Activated CD4-positive, CD25-positive, alpha-beta regulatory T cell (primary cell): ENCODE measurements around the gene FCGR2B.
"Not testable (repeated sequence)": the region's sequence is repeated elsewhere in the genome, so short reads cannot be mapped to it uniquely, and the experiment has no call there.

Experiments used
- DNase-seq, 4 experiments: peaks; one replicate each; lab custom pipeline; 2025; lab: John Stamatoyannopoulos, UW

FCGR2B gene

GRCh38 chr1:161706113-161706481 is 43.2 kb downstream of the FCGR2B start:
- DNase-seq: no peak

GRCh38 chr1:161706482-161707347 is 43.8 kb downstream of the FCGR2B start, which contains the start of gene FCRLA:
Gene FCRLA (plus strand): TSS chr1:161707229. CDS start chr1:161707265, 36 bp downstream.
- no peak for DNase-seq

- no peak for DNase-seq
Observed at GRCh38 chr1:161707503-161707902, 44.6 kb downstream of the FCGR2B start.

GRCh38 chr1:161709373-161709772 is 46.4 kb downstream of the FCGR2B start:
- no peak for DNase-seq

GRCh38 chr1:161710560-161710959 is 47.6 kb downstream of the FCGR2B start:
- DNase-seq: no peak

- DNase-seq: no peak
Observed at GRCh38 chr1:161718559-161719324, 55.8 kb downstream of the FCGR2B start.

GRCh38 chr1:161719325-161719611 is 56.3 kb downstream of the FCGR2B start:
- DNase-seq: no peak

- DNase-seq: no peak
Observed at GRCh38 chr1:161720422-161720821, 57.5 kb downstream of the FCGR2B start.

GRCh38 chr1:161720956-161721737 is 58.2 kb downstream of the FCGR2B start, which contains the start of gene FCRLB:
Gene FCRLB (plus strand): TSS chr1:161721544. CDS start chr1:161722673, 1,129 bp downstream.
- no peak for DNase-seq

GRCh38 chr1:161721738-161722343 is 58.9 kb downstream of the FCGR2B start:
- DNase-seq: no peak

- DNase-seq: no peak
Observed at GRCh38 chr1:161722406-161722805, 59.5 kb downstream of the FCGR2B start.

- DNase-seq: no peak
Observed at GRCh38 chr1:161723459-161724141, 60.7 kb downstream of the FCGR2B start.

- DNase-seq: not testable (repeated sequence)
Observed at GRCh38 chr1:161725258-161725907, 62.4 kb downstream of the FCGR2B start.

GRCh38 chr1:161725908-161726472 is 63.0 kb downstream of the FCGR2B start:
- peak in 2 of 4 experiments; percentile 5 to 11 for DNase-seq

GRCh38 chr1:161726473-161727255 is 63.7 kb downstream of the FCGR2B start:
- DNase-seq: peak; percentile 21 to 52 (median 33)

GRCh38 chr1:161727256-161727924 is 64.4 kb downstream of the FCGR2B start:
- DNase-seq: no peak
